NCI-H82 (cell line): Measurements from ENCODE around the gene CYP2C18.
"Not testable (repeated sequence)": the region's sequence is repeated elsewhere in the genome, so short reads cannot be mapped to it uniquely, and the experiment has no call there.

Experiments used
- DNase-seq: peaks from one replicate; lab custom pipeline; 2025; lab: John Stamatoyannopoulos, UW

Gene CYP2C18

GRCh38 chr10:94747137-94747536 lies 63.6 kb downstream of the CYP2C18 start:
- no peak for DNase-seq

DNA sequence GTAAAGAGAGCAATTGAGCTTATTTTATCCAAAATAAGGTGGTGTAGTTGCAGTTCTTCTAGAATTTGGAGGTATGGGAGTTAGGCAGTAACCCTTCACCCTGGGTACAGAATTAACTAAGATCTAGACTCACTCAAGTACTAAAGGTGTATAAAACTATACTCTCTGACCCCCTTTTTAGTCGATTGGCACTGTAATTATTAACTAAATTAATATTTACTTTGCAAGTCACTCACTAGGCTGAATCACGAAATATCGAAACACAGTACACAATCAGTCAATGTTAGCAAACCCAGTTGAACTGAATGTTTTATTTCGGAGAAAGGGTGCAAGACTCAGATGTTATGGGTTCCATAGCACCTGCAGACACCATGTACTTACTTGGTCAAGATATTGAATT lies 64.3 kb downstream of the CYP2C18 start:
- DNase-seq, result no peak

DNA sequence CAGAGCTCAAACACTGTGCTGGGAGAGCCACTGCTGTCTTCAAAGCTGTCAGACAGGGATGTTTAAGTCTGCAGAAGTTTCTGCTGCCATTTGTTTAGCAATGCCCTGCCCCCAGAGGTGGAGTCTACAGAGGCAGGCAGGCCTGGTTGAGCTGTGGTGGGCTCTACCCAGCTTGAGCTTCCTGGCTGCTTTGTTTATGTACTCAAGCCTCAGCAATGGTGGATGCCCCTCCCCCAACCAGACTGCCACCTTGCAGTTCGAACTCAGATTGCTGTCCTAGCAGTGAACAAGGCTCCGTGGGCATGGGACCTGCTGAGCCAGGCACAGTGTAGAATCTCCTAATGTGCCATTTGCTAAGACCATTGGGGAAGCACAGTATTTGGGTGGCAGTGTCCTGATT lies 74.4 kb downstream of the CYP2C18 start:
- DNase-seq, result no peak

- no peak for DNase-seq
These were observed 77.2 kb downstream of the CYP2C18 start for GRCh38 chr10:94760586-94761178.

- DNase-seq, result no peak
These were observed 78.9 kb downstream of the CYP2C18 start, which contains the start of gene CYP2C19 for GRCh38 chr10:94762393-94762792. Gene CYP2C19, plus strand, starts transcription at chr10:94762681. Its CDS starts 25 bp downstream, at chr10:94762706.

- DNase-seq, result not testable (repeated sequence)
These were observed 91.9 kb downstream of the CYP2C18 start for GRCh38 chr10:94775425-94775824.

DNA sequence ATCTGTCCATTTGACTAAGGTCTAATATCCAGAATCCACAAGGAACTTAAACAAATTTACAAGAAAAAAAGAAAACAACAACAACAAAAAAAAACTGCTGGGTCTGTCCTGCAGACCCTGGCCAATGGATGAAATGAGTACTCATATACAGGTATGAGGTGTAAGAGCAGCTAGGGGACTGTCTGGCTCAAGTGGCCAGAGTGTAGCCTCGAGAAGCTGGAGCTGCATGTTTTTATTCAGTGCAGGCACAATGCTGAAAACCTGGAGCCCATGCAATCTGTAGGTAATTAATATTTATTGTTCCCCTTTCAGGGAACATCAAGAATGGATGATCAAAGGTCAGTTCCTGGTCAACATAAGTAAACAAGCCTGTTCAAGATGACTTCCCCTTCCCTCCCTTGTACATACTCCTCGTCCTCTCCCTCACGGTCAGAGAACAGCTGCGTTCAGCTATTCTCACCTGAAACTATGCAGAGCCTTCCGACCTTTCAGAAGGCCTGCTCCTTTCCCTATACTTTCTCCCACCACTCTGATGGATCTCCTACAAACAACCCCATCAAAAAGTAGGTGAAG lies 94.4 kb downstream of the CYP2C18 start:
- no peak for DNase-seq

- no peak for DNase-seq
These were observed 97.3 kb downstream of the CYP2C18 start for GRCh38 chr10:94780844-94781243.

DNA sequence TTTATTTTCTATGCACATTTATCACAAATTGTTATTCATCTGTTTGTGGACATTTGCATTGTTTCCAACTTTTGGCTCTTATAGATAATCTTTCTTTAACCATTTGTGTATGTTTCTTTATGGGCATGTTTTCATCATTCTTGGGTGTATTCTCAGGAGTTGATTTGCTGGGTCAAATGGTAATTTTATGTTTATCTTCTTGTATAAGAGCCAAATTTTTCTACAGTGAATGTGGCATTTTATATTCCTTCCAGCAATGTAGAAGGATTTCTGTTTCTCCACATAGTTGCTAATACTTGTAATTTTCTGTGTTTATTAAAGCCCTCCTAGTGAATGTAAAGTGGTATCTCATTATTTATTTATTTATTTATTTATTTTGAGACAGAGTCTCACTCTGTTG lies 100.7 kb downstream of the CYP2C18 start:
- DNase-seq, result no peak

DNA sequence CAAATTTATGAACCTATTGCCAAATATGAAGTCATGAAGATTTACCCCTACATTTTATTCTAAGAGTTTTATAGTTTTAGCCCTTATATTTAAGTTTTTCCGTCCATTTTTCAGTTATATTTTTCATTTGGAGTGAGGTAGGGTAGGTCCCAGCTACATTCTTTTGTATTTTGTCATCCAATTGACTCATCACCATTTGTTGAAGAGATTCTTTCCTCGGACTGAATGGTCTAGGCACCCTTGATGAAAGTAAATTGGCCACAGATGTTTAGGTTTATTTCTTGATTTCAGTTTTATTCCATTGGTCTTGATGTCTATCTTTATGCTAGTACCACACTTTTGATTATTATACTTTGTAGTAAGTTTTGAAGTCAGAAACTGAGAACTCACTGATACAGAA lies 101.7 kb downstream of the CYP2C18 start:
- no peak for DNase-seq
